Effector memory CD8-positive, alpha-beta T cell (primary cell): ENCODE results near the gene KIR3DL1.

Experiments used
- ATAC-seq: fragments of 150-1000 bp; cut with Tn5 transposase; replicated peaks from 2 replicates; pipeline ENCODE4 v1.10.0; 2021; ENCODE audit warnings: mild to moderate bottlenecking, moderate library complexity
- DNase-seq, 3 experiments: peaks; one replicate each; pipeline ENCODE4 v3.0.0; 2021
- H3K27ac Mint-ChIP-seq, 2 donors: one replicate each; pipeline ENCODE4 v1.8.0; 2022; ENCODE audit warnings: mild to moderate bottlenecking in 2 of 2, mixed read lengths in 2 of 2, moderate library complexity in 2 of 2
- H3K27me3 Mint-ChIP-seq, 2 donors: one replicate each; pipeline ENCODE4 v1.8.0; 2022; ENCODE audit warnings: mixed read lengths in 2 of 2
- H3K36me3 Mint-ChIP-seq: one replicate; pipeline ENCODE4 v1.8.0; 2022; ENCODE audit warnings: mild to moderate bottlenecking, moderate library complexity, mixed read lengths; ENCODE audit not compliant: insufficient read depth
- H3K4me1 Mint-ChIP-seq, 2 donors: one replicate each; pipeline ENCODE4 v1.8.0; 2022; ENCODE audit warnings: low read depth in 2 of 2, mixed read lengths in 2 of 2
- H3K4me3 Mint-ChIP-seq, 2 donors: one replicate each; pipeline ENCODE4 v1.8.0; 2022; ENCODE audit warnings: mild to moderate bottlenecking in 2 of 2, mixed read lengths in 2 of 2, moderate library complexity in 2 of 2
- H3K9me3 Mint-ChIP-seq, 2 donors: one replicate each; pipeline ENCODE4 v1.8.0; 2022; ENCODE audit warnings: mixed read lengths in 2 of 2

Gene KIR3DL1

GRCh38 chr19:54877471-54877870, 61.2 kb downstream of the KIR3DL1 start:
- H3K4me1 Mint-ChIP-seq: peaks cover 0 to 5% of the 10 kb centered on the region in 2 donors
- H3K27ac Mint-ChIP-seq: no peak overlapping the region
- peaks cover 3% of the 10 kb centered on the region for H3K36me3 Mint-ChIP-seq
- H3K9me3 Mint-ChIP-seq: no peaks in the 10 kb centered on the region
- H3K27me3 Mint-ChIP-seq: peaks cover 18 to 21% of the 10 kb centered on the region in 2 donors
- ATAC-seq (no peak), DNase-seq (no peak)
- H3K4me3 Mint-ChIP-seq: no peak overlapping the region
